ENCODE data around the gene PAFAH1B1.
A peak's percentile ranks its signal among the peaks of the same experiment; 100 is the strongest.

The PAFAH1B1 gene

GRCh38 chr17:2708585-2709182 lies 115.2 kb downstream of the PAFAH1B1 start:
- H4K5ac ChIP-seq (ENCODE audit: low read length): no peak overlapping the region
- no peak overlapping the region for H3K4me2 ChIP-seq (ENCODE audit: low read length)
- H4K8ac ChIP-seq (ENCODE audit: low read depth, low read length): no peak overlapping the region
- no peak overlapping the region for H3K27ac ChIP-seq (ENCODE audit: low read depth, low read length)
- peaks cover 5% of the 10 kb centered on the region for H3K4me1 ChIP-seq (ENCODE audit: control insufficient read depth, low read depth, low read length)
- no peak overlapping the region for H2BK15ac ChIP-seq (replicated peaks; ENCODE audit: low read depth)
- no peak overlapping the region for H2BK120ac ChIP-seq (ENCODE audit: low read depth, low read length)
- no peak overlapping the region for H3K18ac ChIP-seq (ENCODE audit: low read length)
- no peak overlapping the region for H2BK5ac ChIP-seq (ENCODE audit: low read length)
- DNase-seq: no peak
- H3K79me1 ChIP-seq (ENCODE audit: low read length): peaks cover 13% of the 10 kb centered on the region
- peaks cover 53% of the 10 kb centered on the region for H3K79me2 ChIP-seq (ENCODE audit: control insufficient read depth, insufficient read depth, low read length)
- no peaks in the 10 kb centered on the region for H3K36me3 ChIP-seq (ENCODE audit: control insufficient read depth, insufficient read depth, low read length)
- no peak overlapping the region for H3K56ac ChIP-seq (ENCODE audit: low read length)
- no peak overlapping the region for H2AK5ac ChIP-seq (ENCODE audit: low read length)
- no CpG with 5 or more reads among the region's 21 CpGs for WGBS (ENCODE audit: extremely low coverage, insufficient coverage, low lambda C conversion rate)
- no peak overlapping the region for H3K4me3 ChIP-seq (ENCODE audit: low read length)
- H3K27me3 ChIP-seq (ENCODE audit: insufficient read depth, low read length, poor library complexity): no peaks in the 10 kb centered on the region
- no peak overlapping the region for H3K9ac ChIP-seq (ENCODE audit: low read length)
- no peak overlapping the region for H3K4ac ChIP-seq (ENCODE audit: low read depth, low read length)
- no peak overlapping the region for H3K23ac ChIP-seq (ENCODE audit: low read length)

DNA sequence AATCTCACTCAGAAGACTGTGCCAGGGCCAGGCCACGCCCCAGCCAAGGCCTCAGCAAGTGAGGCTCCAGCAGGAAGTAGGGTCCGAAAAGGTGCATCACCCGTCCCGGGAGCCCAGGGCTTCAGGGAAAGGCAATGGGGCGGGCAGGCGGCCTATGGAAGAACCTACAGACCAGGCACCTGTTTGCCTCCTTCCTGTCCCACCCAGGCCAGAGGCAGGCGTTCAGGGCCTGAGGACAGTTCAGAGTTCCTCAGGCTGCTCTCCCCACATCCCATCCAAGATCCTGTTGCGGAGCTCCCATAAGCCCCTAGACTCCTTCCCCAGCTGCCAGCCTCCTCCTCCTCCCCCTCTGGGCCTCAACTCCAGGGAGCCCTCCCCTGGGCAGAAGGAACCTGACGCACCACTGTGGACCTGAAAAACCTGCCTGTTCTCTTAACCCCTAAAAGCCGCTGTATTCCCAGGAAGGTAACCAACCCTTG lies 115.8 kb downstream of the PAFAH1B1 start:
- Histone ChIP-seq H3K23ac (ENCODE audit: low read length) (no peak overlapping the region), H3K18ac (ENCODE audit: low read length) (no peak overlapping the region), H4K8ac (ENCODE audit: low read depth, low read length) (no peak overlapping the region), H3K4ac (ENCODE audit: low read depth, low read length) (no peak overlapping the region), H3K27ac (ENCODE audit: low read depth, low read length) (no peak overlapping the region), H2BK5ac (ENCODE audit: low read length) (no peak overlapping the region), H3K56ac (ENCODE audit: low read length) (no peak overlapping the region), H3K79me1 (ENCODE audit: low read length) (peaks cover 13% of the 10 kb centered on the region), H3K36me3 (ENCODE audit: control insufficient read depth, insufficient read depth, low read length) (no peaks in the 10 kb centered on the region), H3K4me2 (ENCODE audit: low read length) (no peak overlapping the region), H2AK5ac (ENCODE audit: low read length) (no peak overlapping the region), H3K9ac (ENCODE audit: low read length) (no peak overlapping the region), H2BK15ac (replicated peaks; ENCODE audit: low read depth) (no peak overlapping the region), H3K4me3 (ENCODE audit: low read length) (no peak overlapping the region), H3K79me2 (ENCODE audit: control insufficient read depth, insufficient read depth, low read length) (peaks cover 53% of the 10 kb centered on the region), H4K5ac (ENCODE audit: low read length) (no peak overlapping the region), H3K4me1 (ENCODE audit: control insufficient read depth, low read depth, low read length) (peaks cover 5% of the 10 kb centered on the region), H3K27me3 (ENCODE audit: insufficient read depth, low read length, poor library complexity) (no peaks in the 10 kb centered on the region), H2BK120ac (ENCODE audit: low read depth, low read length) (no peak overlapping the region)
- no CpG with 5 or more reads among the region's 10 CpGs for WGBS (ENCODE audit: extremely low coverage, insufficient coverage, low lambda C conversion rate)
- no peak for DNase-seq

DNA sequence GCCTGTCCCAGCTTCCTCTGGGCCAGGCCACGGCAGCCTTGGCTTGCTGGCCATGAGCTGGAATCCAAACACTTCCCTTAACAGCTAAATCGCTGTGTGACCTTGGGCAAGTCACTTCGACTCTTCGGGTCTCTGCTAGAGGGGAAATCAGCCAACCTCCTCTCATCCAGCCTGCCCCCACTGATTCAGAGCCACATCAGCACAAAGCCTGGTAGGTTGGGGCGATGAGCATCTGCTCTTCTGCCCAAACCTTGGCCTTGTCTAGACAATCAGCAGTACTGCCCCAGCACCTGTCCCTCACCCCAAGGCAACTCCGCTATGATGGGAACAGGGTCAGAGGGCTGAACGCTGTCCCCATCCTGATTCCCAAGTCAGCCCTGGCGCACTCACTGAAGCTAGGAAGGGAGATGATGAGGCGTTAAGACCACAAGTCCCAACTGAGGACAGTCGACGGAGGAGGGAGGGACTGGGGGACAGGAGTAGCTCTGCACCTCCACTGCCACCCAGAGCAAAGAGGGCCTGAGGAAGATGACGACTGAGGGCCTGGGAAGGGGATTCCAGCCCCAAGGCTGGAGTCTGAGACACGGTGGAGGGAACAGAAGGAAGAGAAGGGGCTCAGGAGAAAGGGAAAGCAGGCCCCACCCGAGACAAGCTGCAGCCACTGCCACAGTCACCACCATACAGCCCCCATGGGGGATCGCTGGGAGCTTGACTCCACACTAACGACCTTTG lies 116.8 kb downstream of the PAFAH1B1 start:
- Histone ChIP-seq H3K18ac (ENCODE audit: low read length) (no peak overlapping the region), H2BK15ac (replicated peaks; ENCODE audit: low read depth) (no peak overlapping the region), H3K4me2 (ENCODE audit: low read length) (peak overlapping the region; percentile 30), H2BK5ac (ENCODE audit: low read length) (no peak overlapping the region), H4K5ac (ENCODE audit: low read length) (no peak overlapping the region), H3K36me3 (ENCODE audit: control insufficient read depth, insufficient read depth, low read length) (no peaks in the 10 kb centered on the region), H3K79me2 (ENCODE audit: control insufficient read depth, insufficient read depth, low read length) (peaks cover 49% of the 10 kb centered on the region), H3K4me1 (ENCODE audit: control insufficient read depth, low read depth, low read length) (peaks cover 5% of the 10 kb centered on the region), H3K27me3 (ENCODE audit: insufficient read depth, low read length, poor library complexity) (no peaks in the 10 kb centered on the region), H3K79me1 (ENCODE audit: low read length) (peaks cover 13% of the 10 kb centered on the region), H3K4ac (ENCODE audit: low read depth, low read length) (no peak overlapping the region), H3K9ac (ENCODE audit: low read length) (peak overlapping the region; percentile 72), H2BK120ac (ENCODE audit: low read depth, low read length) (no peak overlapping the region), H3K4me3 (ENCODE audit: low read length) (no peak overlapping the region), H3K23ac (ENCODE audit: low read length) (no peak overlapping the region), H3K27ac (ENCODE audit: low read depth, low read length) (no peak overlapping the region), H3K56ac (ENCODE audit: low read length) (peak overlapping the region; percentile 10), H4K8ac (ENCODE audit: low read depth, low read length) (no peak overlapping the region), H2AK5ac (ENCODE audit: low read length) (no peak overlapping the region)
- WGBS (ENCODE audit: extremely low coverage, insufficient coverage, low lambda C conversion rate): no CpG with 5 or more reads among the region's 16 CpGs
- no peak for DNase-seq

GRCh38 chr17:2710803-2711607 lies 117.6 kb downstream of the PAFAH1B1 start:
- Histone ChIP-seq H2BK5ac (ENCODE audit: low read length) (no peak overlapping the region), H3K79me1 (ENCODE audit: low read length) (peaks cover 10% of the 10 kb centered on the region), H2AK5ac (ENCODE audit: low read length) (peak overlapping the region; percentile 45), H4K5ac (ENCODE audit: low read length) (no peak overlapping the region), H3K4me3 (ENCODE audit: low read length) (peak overlapping the region; percentile 50), H3K9ac (ENCODE audit: low read length) (peak overlapping the region; percentile 72), H3K36me3 (ENCODE audit: control insufficient read depth, insufficient read depth, low read length) (no peaks in the 10 kb centered on the region), H3K27me3 (ENCODE audit: insufficient read depth, low read length, poor library complexity) (no peaks in the 10 kb centered on the region), H2BK15ac (replicated peaks; ENCODE audit: low read depth) (no peak overlapping the region), H4K8ac (ENCODE audit: low read depth, low read length) (no peak overlapping the region), H3K18ac (ENCODE audit: low read length) (no peak overlapping the region), H2BK120ac (ENCODE audit: low read depth, low read length) (no peak overlapping the region), H3K4me2 (ENCODE audit: low read length) (peak overlapping the region; percentile 84), H3K4me1 (ENCODE audit: control insufficient read depth, low read depth, low read length) (peaks cover 5% of the 10 kb centered on the region), H3K56ac (ENCODE audit: low read length) (peak overlapping the region; percentile 88), H3K27ac (ENCODE audit: low read depth, low read length) (no peak overlapping the region), H3K23ac (ENCODE audit: low read length) (peak overlapping the region; percentile 89), H3K4ac (ENCODE audit: low read depth, low read length) (peak overlapping the region; percentile 46), H3K79me2 (ENCODE audit: control insufficient read depth, insufficient read depth, low read length) (peaks cover 47% of the 10 kb centered on the region)
- WGBS (ENCODE audit: extremely low coverage, insufficient coverage, low lambda C conversion rate): no CpG with 5 or more reads among the region's 82 CpGs
- peak; percentile 30 for DNase-seq

GRCh38 chr17:2711608-2712299 lies 118.3 kb downstream of the PAFAH1B1 start, which contains the start of gene CLUH:
Gene CLUH (minus strand): TSS chr17:2711764. CDS start chr17:2711661, 103 bp downstream.
- DNase-seq: peak; percentile 90
- H4K8ac ChIP-seq (ENCODE audit: low read depth, low read length): no peak within 1 kb of the TSS

More at GRCh38 chr17:2711608-2712299, 118.3 kb downstream of the PAFAH1B1 start, which contains the start of gene CLUH:
- Histone ChIP-seq H2BK120ac (ENCODE audit: low read depth, low read length) (no peak within 1 kb of the TSS), H2BK15ac (replicated peaks; ENCODE audit: low read depth) (no peak within 1 kb of the TSS), H3K79me1 (ENCODE audit: low read length) (peaks cover 10% of the 10 kb centered on the region), H3K27me3 (ENCODE audit: insufficient read depth, low read length, poor library complexity) (no peaks in the 10 kb centered on the region), H3K18ac (ENCODE audit: low read length) (no peak within 1 kb of the TSS), H3K23ac (ENCODE audit: low read length) (peak within 1 kb of the TSS; percentile 89), H3K4me1 (ENCODE audit: control insufficient read depth, low read depth, low read length) (peaks cover 5% of the 10 kb centered on the region), H3K56ac (ENCODE audit: low read length) (peak within 1 kb of the TSS; percentile 88), H3K4ac (ENCODE audit: low read depth, low read length) (peak within 1 kb of the TSS; percentile 46), H3K4me3 (ENCODE audit: low read length) (peak within 1 kb of the TSS; percentile 50), H3K79me2 (ENCODE audit: control insufficient read depth, insufficient read depth, low read length) (peaks cover 40% of the 10 kb centered on the region), H3K9ac (ENCODE audit: low read length) (peak within 1 kb of the TSS; percentile 72), H2BK5ac (ENCODE audit: low read length) (no peak within 1 kb of the TSS), H3K36me3 (ENCODE audit: control insufficient read depth, insufficient read depth, low read length) (no peaks in the 10 kb centered on the region), H2AK5ac (ENCODE audit: low read length) (peak within 1 kb of the TSS; percentile 45), H4K5ac (ENCODE audit: low read length) (no peak within 1 kb of the TSS), H3K27ac (ENCODE audit: low read depth, low read length) (no peak within 1 kb of the TSS), H3K4me2 (ENCODE audit: low read length) (peak within 1 kb of the TSS; percentile 84)
- WGBS (ENCODE audit: extremely low coverage, insufficient coverage, low lambda C conversion rate): no CpG with 5 or more reads among the region's 76 CpGs

Measured in mesendoderm (in vitro differentiated cells).